Keratinocyte (primary cell): Measurements from ENCODE around the gene PIM3.

Source experiments
- CTCF ChIP-seq, 3 experiments: IDR thresholded peaks in 1 of 3; conservative IDR thresholded peaks in 1 of 3; optimal IDR thresholded peaks in 1 of 3; 2 replicates in 2 of 3; 3 replicates in 1 of 3; pipeline versions ENCODE3 to v1.5.1; 2011; ENCODE audit warnings: low read length in 3 of 3, mild to moderate bottlenecking in 3 of 3, moderate library complexity in 2 of 3, control low read depth in 1 of 3, inconsistent platforms in 1 of 3; ENCODE audit not compliant: insufficient read depth in 2 of 3; ENCODE audit errors: extremely low read depth in 1 of 3
- EZH2 ChIP-seq: IDR thresholded peaks from one replicate; pipeline ENCODE4 v1.6.1; 2012; ENCODE audit warnings: inconsistent platforms, mild to moderate bottlenecking, low read length, moderate library complexity

- TF ChIP-seq CTCF (optimal IDR thresholded peaks at IDR 0.05 in 1 of 3, IDR thresholded peaks at IDR 0.05 in 1 of 3, conservative IDR thresholded peaks at IDR 0.05 in 1 of 3; ENCODE audit: extremely low read depth in 1 of 3, insufficient read depth in 2 of 3, low read length in 3 of 3): no peak
- TF ChIP-seq EZH2: no peak
Measured at GRCh38 chr22:50001388-50002231, 41.0 kb downstream of the PIM3 start.
